Endothelial cell of umbilical vein (primary cell): ENCODE data around the gene AUTS2. TPM values are rescaled to one million over a fixed set of nuclear protein-coding genes. Genes with fewer than 3 reads are reported as not detected.

ENCODE experiments used
- BruUV-seq: library from RNA; stranded (reverse); fragments of 400-500 nt; replicated peaks from 2 replicates; lab custom pipeline; 2021; lab: Mats Ljungman, UMichigan
- CTCF ChIA-PET: fragments of 300-600, 350-600 bp; sonication (Branson Sonifier 250); formaldehyde crosslinking; loops from one replicate; lab custom pipeline; 2021; ENCODE audit warnings: antibody characterized with exemption, inconsistent platforms; lab: Charles Lee
- POLR2A ChIA-PET: fragments of 300-600, 350-600 bp; sonication (Branson Sonifier 250); formaldehyde crosslinking; loops from one replicate; lab custom pipeline; 2021; ENCODE audit warnings: antibody characterized with exemption, inconsistent platforms; lab: Charles Lee
- DNase-seq: peaks from one replicate; pipeline ENCODE4 v3.0.0-alpha.2; 2011; ENCODE audit warnings: low read depth, low spot score
- FAIRE-seq: peaks from 2 replicates; lab custom pipeline; 2011; peaks lifted over from hg19 to GRCh38; lab: Jason Lieb, UNC
- H2AFZ ChIP-seq: 2 replicates; pipeline ENCODE4 v1.6.0; 2012; ENCODE audit warnings: low read depth, low read length, control low read depth, inconsistent platforms
- H3K27ac ChIP-seq: 2 replicates; pipeline ENCODE4 v1.5.1; 2011; ENCODE audit warnings: low read depth, mild to moderate bottlenecking, control low read depth, low read length, moderate library complexity; ENCODE audit not compliant: insufficient read depth
- H3K27me3 ChIP-seq, 2 experiments: 2 replicates each; pipeline versions ENCODE4 v1.6.0 to v1.6.1; 2011; ENCODE audit warnings: low read length in 2 of 2, mixed read lengths in 1 of 2; ENCODE audit not compliant: control insufficient read depth in 2 of 2, insufficient read depth in 2 of 2
- H3K36me3 ChIP-seq, 2 experiments: 2 replicates in 1 of 2; 3 replicates in 1 of 2; pipeline ENCODE4 v1.5.1; 2011; ENCODE audit warnings: low read length in 2 of 2, mild to moderate bottlenecking in 1 of 2, moderate library complexity in 1 of 2; ENCODE audit not compliant: control insufficient read depth in 2 of 2, insufficient read depth in 2 of 2; ENCODE audit errors: extremely low read depth in 1 of 2
- H3K4me1 ChIP-seq: 3 replicates; pipeline ENCODE4 v1.5.1; 2011; ENCODE audit warnings: mild to moderate bottlenecking, low read length; ENCODE audit not compliant: control insufficient read depth, insufficient read depth; ENCODE audit errors: extremely low read depth
- H3K4me2 ChIP-seq: 2 replicates; pipeline ENCODE4 v1.6.1; 2011; ENCODE audit warnings: low read length, control low read depth, mixed read lengths; ENCODE audit not compliant: insufficient read depth
- H3K4me3 ChIP-seq, 3 experiments: fragments of 200-600 bp in 1 of 3; sonication (generic), shearing (Covaris generic) in 1 of 3; replicated peaks in 1 of 3; 2 replicates each; pipeline ENCODE4 v1.5.1; 2011 to 2016; ENCODE audit warnings: control low read depth in 3 of 3, low read length in 3 of 3, mild to moderate bottlenecking in 2 of 3, inconsistent platforms in 1 of 3, low read depth in 1 of 3, moderate library complexity in 1 of 3; ENCODE audit not compliant: insufficient read depth in 1 of 3
- H3K79me2 ChIP-seq: 2 replicates; pipeline ENCODE4 v1.6.0; 2012; ENCODE audit warnings: low read length, inconsistent platforms; ENCODE audit not compliant: control insufficient read depth, insufficient read depth
- H3K9ac ChIP-seq: replicated peaks from 2 replicates; pipeline ENCODE3; 2011; ENCODE audit warnings: low read length, control low read depth; ENCODE audit not compliant: insufficient read depth; ENCODE audit errors: extremely low read depth
- H3K9me1 ChIP-seq: replicated peaks from 3 replicates; pipeline ENCODE4 v1.6.0; 2011; ENCODE audit warnings: mild to moderate bottlenecking, low read length; ENCODE audit not compliant: control insufficient read depth, insufficient read depth; ENCODE audit errors: extremely low read depth
- H3K9me3 ChIP-seq: replicated peaks from 2 replicates; pipeline ENCODE4 v1.5.1; 2012; ENCODE audit warnings: low read length, inconsistent platforms; ENCODE audit not compliant: control insufficient read depth, insufficient read depth
- H4K20me1 ChIP-seq: replicated peaks from 2 replicates; pipeline ENCODE3; 2011; ENCODE audit warnings: mild to moderate bottlenecking, low read length; ENCODE audit not compliant: control insufficient read depth, insufficient read depth; ENCODE audit errors: extremely low read depth
- CTCF ChIP-seq, 2 donors: IDR thresholded peaks; 1 replicate in 1 of 2; 2 replicates in 1 of 2; pipeline ENCODE4 v1.5.1; 2011; ENCODE audit warnings: low read length in 2 of 2, mild to moderate bottlenecking in 2 of 2, moderate library complexity in 2 of 2, control low read depth in 1 of 2, inconsistent platforms in 1 of 2, low read depth in 1 of 2; ENCODE audit not compliant: insufficient read depth in 1 of 2; ENCODE audit errors: extremely low read depth in 1 of 2
- EZH2 ChIP-seq: IDR thresholded peaks from 2 replicates; pipeline ENCODE4 v1.6.1; 2012; ENCODE audit warnings: borderline replicate concordance, low read depth, mild to moderate bottlenecking, moderate library complexity, low read length, inconsistent platforms; ENCODE audit not compliant: severe bottlenecking
- FOS ChIP-seq: IDR thresholded peaks from 2 replicates; pipeline ENCODE4 v1.6.1; 2011; ENCODE audit warnings: mild to moderate bottlenecking, low read length, moderate library complexity, borderline replicate concordance; ENCODE audit not compliant: insufficient read depth
- GATA2 ChIP-seq: IDR thresholded peaks from 2 replicates; pipeline ENCODE4 v1.7.0; 2011; ENCODE audit warnings: low read depth, mild to moderate bottlenecking, moderate library complexity, mixed read lengths, low read length; ENCODE audit not compliant: insufficient read length, insufficient read depth
- JUN ChIP-seq: IDR thresholded peaks from 2 replicates; pipeline ENCODE4 v1.6.1; 2011; ENCODE audit warnings: borderline replicate concordance, low read depth; ENCODE audit not compliant: insufficient read length, insufficient read depth
- MAX ChIP-seq: IDR thresholded peaks from 2 replicates; pipeline ENCODE4 v1.6.1; 2011; ENCODE audit not compliant: insufficient read depth, insufficient read length
- MYC ChIP-seq: IDR thresholded peaks from one replicate; pipeline ENCODE4 v1.6.1; 2011; ENCODE audit warnings: mild to moderate bottlenecking, low read depth, low read length
- POLR2A ChIP-seq: IDR thresholded peaks from 2 replicates; pipeline ENCODE4 v1.6.1; 2012; ENCODE audit warnings: low read depth, mild to moderate bottlenecking, control low read depth, low read length
- POLR2AphosphoS5 ChIP-seq: IDR thresholded peaks from 2 replicates; pipeline ENCODE4 v1.6.1; 2012; ENCODE audit warnings: low read depth, mild to moderate bottlenecking, control low read depth, low read length, moderate library complexity; ENCODE audit not compliant: insufficient read depth
- dilution Hi-C: fragments of 300-500 bp; cut with MboI; formaldehyde crosslinking; loops from one replicate; pipeline ENCODE4 v1.15.0; 2019; ENCODE audit warnings: low sequenced_read_pairs; ENCODE audit not compliant: extremely low pct_ligation_motif_present
- intact Hi-C: fragments of 100-400 bp; cut with micrococcal nuclease; formaldehyde crosslinking; loops from one replicate; pipeline ENCODE4 v1.10.0; 2022
- polyA plus RNA-seq, 4 experiments: library from polyadenylated mRNA; depleted of rRNA in 3 of 4; stranded (reverse) in 3 of 4; unstranded in 1 of 4; fragments of >200 nt; gene quantifications; 2 replicates each; pipeline versions ENCODE4 v1.2.1 to v1.2.3, GENCODE V29; 2011 to 2012; ENCODE audit warnings: missing spikeins in 1 of 4
- total RNA-seq: library from RNA; stranded (reverse); gene quantifications from 2 replicates; pipeline ENCODE4 v1.2.3, GENCODE V29; 2021

The AUTS2 gene
- total and polyA plus RNA-seq, 2 donors (not counting 3 experiments of a cell fraction or from before 2014, with no cell fraction given): 0.59 to 8.0 TPM

GRCh38 chr7:69837387-69838068 is 239.3 kb downstream of the AUTS2 start:
- ChIA-PET POLR2A (no interaction called here), CTCF (no interaction called here)
- H3K9ac ChIP-seq: no peak overlapping the region
- H3K27ac ChIP-seq: no peak overlapping the region
- H3K79me2 ChIP-seq: no peaks in the 10 kb centered on the region
- peaks cover 2% of the 10 kb centered on the region for H3K9me3 ChIP-seq
- no peak overlapping the region for H3K4me3 ChIP-seq
- FAIRE-seq (no peak), DNase-seq (no peak)
- H3K27me3 ChIP-seq: no peaks in the 10 kb centered on the region
- no peaks in the 10 kb centered on the region for H3K4me1 ChIP-seq
- intact Hi-C loops: no loop called here
- H3K9me1 ChIP-seq: no peaks in the 10 kb centered on the region
- H3K36me3 ChIP-seq: no peaks in the 10 kb centered on the region
- no peak for TF ChIP-seq POLR2A
- TF ChIP-seq GATA2: no peak
- TF ChIP-seq CTCF (IDR thresholded peaks at IDR 0.05; ENCODE audit: extremely low read depth in 1 of 2, insufficient read depth in 1 of 2, low read depth in 1 of 2, low read length in 2 of 2): no peak
- no peak for TF ChIP-seq EZH2
- BruUV-seq: no TSS peak
- H2AFZ ChIP-seq: no peak overlapping the region
- no peaks in the 10 kb centered on the region for H4K20me1 ChIP-seq
- dilution Hi-C loops: no loop called here
- H3K4me2 ChIP-seq: no peak overlapping the region

- FAIRE-seq (no peak), DNase-seq (no peak)
- Histone ChIP-seq H3K79me2 (no peaks in the 10 kb centered on the region), H3K27me3 (no peaks in the 10 kb centered on the region), H4K20me1 (no peaks in the 10 kb centered on the region), H3K27ac (no peak overlapping the region), H3K4me3 (no peak overlapping the region), H3K9me3 (no peaks in the 10 kb centered on the region), H2AFZ (no peak overlapping the region), H3K4me1 (no peaks in the 10 kb centered on the region), H3K9me1 (no peaks in the 10 kb centered on the region), H3K36me3 (no peaks in the 10 kb centered on the region), H3K4me2 (no peak overlapping the region), H3K9ac (no peak overlapping the region)
- BruUV-seq: no TSS peak
- dilution Hi-C loops (no loop called here), intact Hi-C loops (no loop called here)
- ChIA-PET POLR2A (no interaction called here), CTCF (no interaction called here)
- TF ChIP-seq MYC: no peak
- TF ChIP-seq EZH2: no peak
- no peak for TF ChIP-seq POLR2A
- TF ChIP-seq CTCF (IDR thresholded peaks at IDR 0.05; ENCODE audit: extremely low read depth in 1 of 2, insufficient read depth in 1 of 2, low read depth in 1 of 2, low read length in 2 of 2): no peak
- TF ChIP-seq GATA2: no peak
- no peak for TF ChIP-seq MAX
- TF ChIP-seq POLR2AphosphoS5: no peak
- TF ChIP-seq JUN: no peak
- TF ChIP-seq FOS: no peak
Observed at GRCh38 chr7:69839782-69840181, 241.5 kb downstream of the AUTS2 start.
